Duodenal mucosa (tissue), 2 donors: Measurements from ENCODE around the gene TAX1BP1.

Experiments
- H3K27ac ChIP-seq: one replicate; pipeline ENCODE4 v1.7.0; 2013; ENCODE audit warnings: low read depth, low read length
- H3K27me3 ChIP-seq, 2 donors: one replicate each; pipeline ENCODE4 v1.7.0; 2013; ENCODE audit warnings: low read length in 2 of 2, control low read depth in 1 of 2; ENCODE audit not compliant: insufficient read depth in 2 of 2, control insufficient read depth in 1 of 2
- H3K36me3 ChIP-seq, 2 donors: one replicate each; pipeline ENCODE4 v1.7.0; 2013; ENCODE audit warnings: low read length in 2 of 2, control low read depth in 1 of 2; ENCODE audit not compliant: insufficient read depth in 2 of 2, control insufficient read depth in 1 of 2
- H3K4me1 ChIP-seq, 2 donors: one replicate each; pipeline ENCODE4 v1.7.0; 2013; ENCODE audit warnings: low read length in 2 of 2, control low read depth in 1 of 2; ENCODE audit not compliant: insufficient read depth in 2 of 2, control insufficient read depth in 1 of 2
- H3K4me3 ChIP-seq, 2 donors: one replicate each; pipeline ENCODE4 v1.7.0; 2013; ENCODE audit warnings: low read length in 2 of 2, low read depth in 1 of 2
- H3K9ac ChIP-seq, 2 donors: one replicate each; pipeline ENCODE4 v1.7.0; 2013; ENCODE audit warnings: low read length in 2 of 2, low read depth in 1 of 2
- H3K9me3 ChIP-seq, 2 donors: one replicate each; pipeline ENCODE4 v1.7.0; 2013; ENCODE audit warnings: low read length in 2 of 2, control low read depth in 1 of 2; ENCODE audit not compliant: control insufficient read depth in 1 of 2

Gene TAX1BP1

GRCh38 chr7:27750316-27750715 is 10.4 kb downstream of the TAX1BP1 start:
- H3K9ac ChIP-seq: no peak overlapping the region
- no peaks in the 10 kb centered on the region for H3K9me3 ChIP-seq
- H3K4me3 ChIP-seq: no peak overlapping the region
- no peak overlapping the region for H3K27ac ChIP-seq
- no peaks in the 10 kb centered on the region for H3K27me3 ChIP-seq
- H3K36me3 ChIP-seq: peaks cover 13 to 24% of the 10 kb centered on the region in 2 donors
- peaks cover 0 to 15% of the 10 kb centered on the region in 2 donors for H3K4me1 ChIP-seq

- peaks cover 13 to 34% of the 10 kb centered on the region in 2 donors for H3K36me3 ChIP-seq
Measured at GRCh38 chr7:27751888-27752660, 12.1 kb downstream of the TAX1BP1 start.

GRCh38 chr7:27753863-27754262 is 13.9 kb downstream of the TAX1BP1 start:
- H3K9me3 ChIP-seq: no peaks in the 10 kb centered on the region
- H3K4me1 ChIP-seq: peaks cover 0 to 7% of the 10 kb centered on the region in 2 donors
- peaks cover 22 to 46% of the 10 kb centered on the region in 2 donors for H3K36me3 ChIP-seq
- H3K9ac ChIP-seq: no peak overlapping the region
- H3K27ac ChIP-seq: no peak overlapping the region
- no peaks in the 10 kb centered on the region for H3K27me3 ChIP-seq
- no peak overlapping the region for H3K4me3 ChIP-seq

More at GRCh38 chr7:27751888-27752660, 12.1 kb downstream of the TAX1BP1 start:
- H3K9me3 ChIP-seq: no peaks in the 10 kb centered on the region
- H3K27ac ChIP-seq: no peak overlapping the region
- H3K9ac ChIP-seq: no peak overlapping the region
- H3K4me1 ChIP-seq: peaks cover 0 to 8% of the 10 kb centered on the region in 2 donors
- H3K27me3 ChIP-seq: no peaks in the 10 kb centered on the region
- H3K4me3 ChIP-seq: no peak overlapping the region

- no peak overlapping the region for H3K4me3 ChIP-seq
- H3K27me3 ChIP-seq: no peaks in the 10 kb centered on the region
- no peak overlapping the region for H3K27ac ChIP-seq
- H3K36me3 ChIP-seq: peaks cover 10 to 35% of the 10 kb centered on the region in 2 donors
- no peak overlapping the region for H3K9ac ChIP-seq
- H3K4me1 ChIP-seq: peaks cover 0 to 7% of the 10 kb centered on the region in 2 donors
- no peaks in the 10 kb centered on the region for H3K9me3 ChIP-seq
Measured at GRCh38 chr7:27756298-27756697, 16.3 kb downstream of the TAX1BP1 start.

- H3K9ac ChIP-seq: no peak overlapping the region
- H3K27ac ChIP-seq: no peak overlapping the region
- peaks cover 9 to 33% of the 10 kb centered on the region in 2 donors for H3K36me3 ChIP-seq
- H3K27me3 ChIP-seq: no peaks in the 10 kb centered on the region
- no peaks in the 10 kb centered on the region for H3K9me3 ChIP-seq
- peaks cover 0 to 11% of the 10 kb centered on the region in 2 donors for H3K4me1 ChIP-seq
- no peak overlapping the region for H3K4me3 ChIP-seq
Measured at GRCh38 chr7:27759491-27759890, 19.5 kb downstream of the TAX1BP1 start.

GRCh38 chr7:27762062-27762461 is 22.1 kb downstream of the TAX1BP1 start:
- Histone ChIP-seq H3K9me3 (no peaks in the 10 kb centered on the region), H3K4me3 (no peak overlapping the region)

GRCh38 chr7:27763983-27764508 is 24.1 kb downstream of the TAX1BP1 start:
- no peaks in the 10 kb centered on the region for H3K9me3 ChIP-seq
- H3K27me3 ChIP-seq: no peaks in the 10 kb centered on the region
- no peak overlapping the region for H3K27ac ChIP-seq
- H3K36me3 ChIP-seq: peaks cover 5 to 20% of the 10 kb centered on the region in 2 donors
- H3K4me1 ChIP-seq: peaks cover 0 to 4% of the 10 kb centered on the region in 2 donors
- no peak overlapping the region for H3K4me3 ChIP-seq
- H3K9ac ChIP-seq: no peak overlapping the region

More at GRCh38 chr7:27762062-27762461, 22.1 kb downstream of the TAX1BP1 start:
- Histone ChIP-seq H3K4me1 (peaks cover 0 to 4% of the 10 kb centered on the region in 2 donors), H3K27me3 (no peaks in the 10 kb centered on the region), H3K36me3 (peaks cover 14 to 32% of the 10 kb centered on the region in 2 donors), H3K9ac (no peak overlapping the region), H3K27ac (no peak overlapping the region)

- H3K36me3 ChIP-seq: peaks cover 5 to 26% of the 10 kb centered on the region in 2 donors
- no peaks in the 10 kb centered on the region for H3K9me3 ChIP-seq
Measured at GRCh38 chr7:27765841-27766240, 25.9 kb downstream of the TAX1BP1 start.

GRCh38 chr7:27767374-27767773 is 27.4 kb downstream of the TAX1BP1 start:
- Histone ChIP-seq H3K4me1 (peaks cover 0 to 4% of the 10 kb centered on the region in 2 donors), H3K9me3 (no peaks in the 10 kb centered on the region), H3K27ac (no peak overlapping the region), H3K4me3 (no peak overlapping the region), H3K9ac (no peak overlapping the region), H3K27me3 (no peaks in the 10 kb centered on the region), H3K36me3 (peaks cover 5 to 15% of the 10 kb centered on the region in 2 donors)

More at GRCh38 chr7:27765841-27766240, 25.9 kb downstream of the TAX1BP1 start:
- H3K4me3 ChIP-seq: no peak overlapping the region
- H3K27ac ChIP-seq: no peak overlapping the region
- H3K27me3 ChIP-seq: no peaks in the 10 kb centered on the region
- peaks cover 0 to 4% of the 10 kb centered on the region in 2 donors for H3K4me1 ChIP-seq
- H3K9ac ChIP-seq: no peak overlapping the region

- Histone ChIP-seq H3K27ac (no peak overlapping the region), H3K27me3 (no peaks in the 10 kb centered on the region), H3K9me3 (no peaks in the 10 kb centered on the region), H3K4me1 (no peaks in the 10 kb centered on the region), H3K4me3 (no peak overlapping the region), H3K36me3 (peaks cover 2 to 21% of the 10 kb centered on the region in 2 donors), H3K9ac (no peak overlapping the region)
Measured at GRCh38 chr7:27771111-27771510, 31.1 kb downstream of the TAX1BP1 start.
